ENCODE results near the gene PTPRT. TPM values are rescaled to one million over a fixed set of nuclear protein-coding genes. Genes with fewer than 3 reads are reported as not detected.

The PTPRT gene
- total RNA-seq, 1 experiment from 2014 or later: 0.13 TPM

- Histone ChIP-seq H4K8ac (replicated peaks; ENCODE audit: insufficient read length, low read depth, low read length) (no peak overlapping the region), H3T11ph (ENCODE audit: low read length) (no peak overlapping the region), H4K5ac (ENCODE audit: insufficient read length, low read depth, low read length) (no peak overlapping the region), H3K27me3 (ENCODE audit: insufficient read depth, low read length) (no peaks in the 10 kb centered on the region), H3K79me2 (ENCODE audit: insufficient read depth, low read length) (no peaks in the 10 kb centered on the region), H3K9me3 (ENCODE audit: control insufficient read depth, low read depth, low read length) (no peaks in the 10 kb centered on the region), H3K23me2 (ENCODE audit: insufficient read length, low read depth, low read length, poor library complexity, severe bottlenecking) (no peaks in the 10 kb centered on the region), H3K56ac (ENCODE audit: insufficient read length, low read depth, low read length) (no peak overlapping the region), H3K9ac (ENCODE audit: extremely low read depth, insufficient read length, low read length) (no peak overlapping the region), H3K79me1 (ENCODE audit: insufficient read depth, low read depth, low read length, poor library complexity, severe bottlenecking) (no peaks in the 10 kb centered on the region), H3K27ac (ENCODE audit: insufficient read length, low read depth, low read length) (no peak overlapping the region), H3K4ac (ENCODE audit: low read depth, low read length) (no peak overlapping the region), H4K91ac (ENCODE audit: insufficient read length, low read depth, low read length) (no peak overlapping the region), H2BK120ac (ENCODE audit: low read depth, low read length, poor library complexity, severe bottlenecking) (no peak overlapping the region), H2AFZ (ENCODE audit: low read length) (no peak overlapping the region), H3K4me2 (ENCODE audit: insufficient read depth, insufficient read length, low read length) (no peak overlapping the region), H3K4me1 (ENCODE audit: insufficient read depth, low read length) (no peaks in the 10 kb centered on the region), H2BK20ac (ENCODE audit: low read depth, low read length, poor library complexity, severe bottlenecking) (no peak overlapping the region), H2BK5ac (ENCODE audit: insufficient read length, low read length) (no peak overlapping the region), H4K20me1 (ENCODE audit: control insufficient read depth, insufficient read depth, insufficient read length) (no peaks in the 10 kb centered on the region), H2BK12ac (ENCODE audit: insufficient read length, low read depth, low read length) (no peak overlapping the region), H3K18ac (ENCODE audit: insufficient read length, low read depth, low read length) (no peak overlapping the region), H3K14ac (ENCODE audit: insufficient read depth, low read length) (no peak overlapping the region), H2AK5ac (ENCODE audit: insufficient read length, low read length) (no peak overlapping the region), H3K23ac (ENCODE audit: insufficient read length, low read depth, low read length) (no peak overlapping the region), H2BK15ac (ENCODE audit: low read depth, low read length) (no peak overlapping the region)
- H3K9me3 Mint-ChIP-seq: no peaks in the 10 kb centered on the region
- no CpG with 5 or more reads among the region's 5 CpGs for WGBS (ENCODE audit: extremely low coverage, insufficient read length, low lambda C conversion rate)
- no peak for DNase-seq
- H3K27me3 Mint-ChIP-seq (ENCODE audit: low read depth): peaks cover 2% of the 10 kb centered on the region; the same call in 1 of the 2 replicates
- H3K36me3 Mint-ChIP-seq (ENCODE audit: insufficient read depth in 1 of 3, low read depth in 3 of 3): no peaks in the 10 kb centered on the region
- H3K27ac Mint-ChIP-seq: peak overlapping the region in 1 of 3 experiments; percentile 49; a peak in 1 of 7 replicates
- H3K4me3 Mint-ChIP-seq: no peak overlapping the region
- TF ChIP-seq CTCF (conservative IDR thresholded peaks at IDR 0.05): no peak
- peaks cover 6 to 10% of the 10 kb centered on the region in 2 experiments for H3K4me1 Mint-ChIP-seq
Measured at GRCh38 chr20:42484790-42485375, 704.8 kb downstream of the PTPRT start.
